ENCODE data around the gene BCL2. TPM values are rescaled to one million over a fixed set of nuclear protein-coding genes. Genes with fewer than 3 reads are reported as not detected.

Gene BCL2
- total RNA-seq, 1 experiment from 2014 or later = 1.3 TPM

- Mint-ChIP-seq H3K4me1 (peaks cover 4 to 7% of the 10 kb centered on the region in 2 experiments; a peak in 2 of 4 replicates), H3K27ac (no peak overlapping the region), H3K36me3 (ENCODE audit: insufficient read depth in 1 of 3, low read depth in 3 of 3) (peaks cover 0 to 4% (median 0%) of the 10 kb centered on the region in 3 experiments; a peak in 2 of 7 replicates), H3K9me3 (peaks cover 3 to 4% of the 10 kb centered on the region in 2 experiments; a peak in 2 of 5 replicates), H3K27me3 (ENCODE audit: low read depth) (0 out of 2 replicates have a peak, but pooled peaks cover 3% of the 10 kb centered on the region), H3K4me3 (no peak overlapping the region)
- Histone ChIP-seq H3K56ac (ENCODE audit: insufficient read length, low read depth, low read length) (no peak overlapping the region), H3K4me2 (ENCODE audit: insufficient read depth, insufficient read length, low read length) (no peak overlapping the region), H3K18ac (ENCODE audit: insufficient read length, low read depth, low read length) (no peak overlapping the region), H2BK5ac (ENCODE audit: insufficient read length, low read length) (no peak overlapping the region), H3K4me1 (ENCODE audit: insufficient read depth, low read length) (no peaks in the 10 kb centered on the region), H3K27me3 (ENCODE audit: insufficient read depth, low read length) (no peaks in the 10 kb centered on the region), H4K91ac (ENCODE audit: insufficient read length, low read depth, low read length) (no peak overlapping the region), H3K27ac (ENCODE audit: insufficient read length, low read depth, low read length) (no peak overlapping the region), H4K5ac (ENCODE audit: insufficient read length, low read depth, low read length) (no peak overlapping the region), H2BK20ac (ENCODE audit: low read depth, low read length, poor library complexity, severe bottlenecking) (no peak overlapping the region), H2AK5ac (ENCODE audit: insufficient read length, low read length) (no peak overlapping the region), H2AFZ (ENCODE audit: low read length) (no peak overlapping the region), H4K8ac (replicated peaks; ENCODE audit: insufficient read length, low read depth, low read length) (no peak overlapping the region), H3K4ac (ENCODE audit: low read depth, low read length) (no peak overlapping the region), H2BK15ac (ENCODE audit: low read depth, low read length) (no peak overlapping the region), H3K9me3 (ENCODE audit: control insufficient read depth, low read depth, low read length) (no peaks in the 10 kb centered on the region), H3K79me1 (ENCODE audit: insufficient read depth, low read depth, low read length, poor library complexity, severe bottlenecking) (no peaks in the 10 kb centered on the region), H2BK120ac (ENCODE audit: low read depth, low read length, poor library complexity, severe bottlenecking) (no peak overlapping the region), H3T11ph (ENCODE audit: low read length) (no peak overlapping the region), H2BK12ac (ENCODE audit: insufficient read length, low read depth, low read length) (no peak overlapping the region), H3K9ac (ENCODE audit: extremely low read depth, insufficient read length, low read length) (no peak overlapping the region), H3K23ac (ENCODE audit: insufficient read length, low read depth, low read length) (no peak overlapping the region), H4K20me1 (ENCODE audit: control insufficient read depth, insufficient read depth, insufficient read length) (no peaks in the 10 kb centered on the region), H3K79me2 (ENCODE audit: insufficient read depth, low read length) (no peaks in the 10 kb centered on the region), H3K14ac (ENCODE audit: insufficient read depth, low read length) (no peak overlapping the region), H3K23me2 (ENCODE audit: insufficient read length, low read depth, low read length, poor library complexity, severe bottlenecking) (no peaks in the 10 kb centered on the region)
- no peak for TF ChIP-seq CTCF (conservative IDR thresholded peaks at IDR 0.05)
- DNase-seq = no peak
- no CpG with 5 or more reads among the region's 4 CpGs for WGBS (ENCODE audit: extremely low coverage, insufficient read length, low lambda C conversion rate)
Observed at GRCh38 chr18:63254716-63255399, 64.7 kb downstream of the BCL2 start.

All from H9 (cell line).